SK-N-SH treated with all-trans-retinoic acid at 6 μM for 48 hours (cell line): ENCODE measurements around the gene LYPD4.

Experiments used
- ATAC-seq: fragments of 200-7000 bp; cut with Tn5 transposase; 3 replicates; pipeline ENCODE4 v1.9.1; 2020; ENCODE audit warnings: mild to moderate bottlenecking, moderate library complexity
- ARNTL ChIP-seq: fragments of 450-650 bp; formaldehyde crosslinking; IDR thresholded peaks from 2 replicates; pipeline ENCODE4 v1.5.0; 2020; ENCODE audit warnings: low read depth, mild to moderate bottlenecking, moderate library complexity, borderline replicate concordance
- CSDC2 ChIP-seq: fragments of 250-450 bp; sonication (Bioruptor Pico); IDR thresholded peaks from 2 replicates; pipeline ENCODE4 v1.5.0; 2020; ENCODE audit warnings: mild to moderate bottlenecking, moderate library complexity
- ESRRG ChIP-seq: fragments of 250-450 bp; sonication (Bioruptor Pico); IDR thresholded peaks from 2 replicates; pipeline ENCODE4 v1.6.1; 2021; ENCODE audit warnings: mild to moderate bottlenecking
- GLIS3 ChIP-seq: fragments of 250-450 bp; sonication (Bioruptor Pico); IDR thresholded peaks from 2 replicates; pipeline ENCODE4 v1.5.0; 2020; ENCODE audit warnings: mild to moderate bottlenecking, moderate library complexity
- ISL1 ChIP-seq: fragments of 250-450 bp; sonication (Bioruptor Pico); IDR thresholded peaks from 2 replicates; pipeline ENCODE4 v2.1.2; 2022; ENCODE audit warnings: mild to moderate bottlenecking, moderate library complexity
- OSR1 ChIP-seq: fragments of 250-450 bp; sonication (Bioruptor Pico); IDR thresholded peaks from 2 replicates; pipeline ENCODE4 v1.8.0; 2022; ENCODE audit warnings: moderate library complexity, mild to moderate bottlenecking, inconsistent platforms
- PPARA ChIP-seq: fragments of 250-450 bp; sonication (Bioruptor Pico); IDR thresholded peaks from 2 replicates; pipeline ENCODE4 v1.5.0; 2020; ENCODE audit warnings: mild to moderate bottlenecking, borderline replicate concordance
- SNAI2 ChIP-seq: fragments of 250-450 bp; sonication (Bioruptor Pico); IDR thresholded peaks from 2 replicates; pipeline ENCODE4 v1.5.0; 2020; ENCODE audit warnings: mild to moderate bottlenecking, moderate library complexity
- TCF4 ChIP-seq: fragments of 250-450 bp; sonication (Bioruptor Pico); IDR thresholded peaks from 2 replicates; pipeline ENCODE4 v1.8.0; 2021; ENCODE audit warnings: mild to moderate bottlenecking, moderate library complexity, borderline replicate concordance
- TOX ChIP-seq: fragments of 250-450 bp; sonication (Bioruptor Pico); IDR thresholded peaks from 2 replicates; pipeline ENCODE4 v1.8.0; 2021; ENCODE audit warnings: mild to moderate bottlenecking, moderate library complexity, borderline replicate concordance
- ZC3H10 ChIP-seq: fragments of 250-450 bp; sonication (Bioruptor Pico); IDR thresholded peaks from 2 replicates; pipeline ENCODE4 v1.5.1; 2021; ENCODE audit warnings: mild to moderate bottlenecking, moderate library complexity
- ZFP3 ChIP-seq: fragments of 250-450 bp; sonication (Bioruptor Pico); IDR thresholded peaks from 2 replicates; pipeline ENCODE4 v1.5.0; 2020; ENCODE audit warnings: mild to moderate bottlenecking, moderate library complexity
- ZFP30 ChIP-seq: fragments of 450-650 bp; formaldehyde crosslinking; IDR thresholded peaks from 2 replicates; pipeline ENCODE4 v1.5.0; 2022; ENCODE audit warnings: mild to moderate bottlenecking, moderate library complexity
- ZNF565 ChIP-seq: fragments of 450-650 bp; formaldehyde crosslinking; conservative IDR thresholded peaks from 2 replicates; pipeline ENCODE4 v1.5.0; 2020; ENCODE audit warnings: low read depth, mild to moderate bottlenecking, moderate library complexity
- ZNF70 ChIP-seq: fragments of 450-650 bp; formaldehyde crosslinking; IDR thresholded peaks from 2 replicates; pipeline ENCODE4 v1.5.0; 2020; ENCODE audit warnings: mild to moderate bottlenecking, moderate library complexity
- ZNF8 ChIP-seq: fragments of 450-650 bp; formaldehyde crosslinking; IDR thresholded peaks from 2 replicates; pipeline ENCODE4 v1.5.0; 2020; ENCODE audit warnings: mild to moderate bottlenecking, moderate library complexity
- TF ChIP-seq, protein P1 (sequence below): fragments of 250-450 bp; sonication (Bioruptor Pico); IDR thresholded peaks from 2 replicates; pipeline ENCODE4 v1.8.0; 2020; ENCODE audit warnings: mild to moderate bottlenecking, moderate library complexity, borderline replicate concordance
- TF ChIP-seq, protein P2 (sequence below): fragments of 250-450 bp; sonication (Bioruptor Pico); IDR thresholded peaks from 2 replicates; pipeline ENCODE4 v1.5.1; 2020; ENCODE audit warnings: low read depth, mild to moderate bottlenecking, moderate library complexity
- TF ChIP-seq, protein P3 (sequence below): fragments of 250-450 bp; sonication (Bioruptor Pico); IDR thresholded peaks from 2 replicates; pipeline ENCODE4 v1.5.1; 2021; ENCODE audit warnings: mild to moderate bottlenecking, moderate library complexity
- TF ChIP-seq, protein P4 (sequence below): fragments of 250-450 bp; sonication (Bioruptor Pico); IDR thresholded peaks from 2 replicates; pipeline ENCODE4 v1.8.0; 2021; ENCODE audit warnings: low read depth, mild to moderate bottlenecking, moderate library complexity, borderline replicate concordance

LYPD4 gene

DNA sequence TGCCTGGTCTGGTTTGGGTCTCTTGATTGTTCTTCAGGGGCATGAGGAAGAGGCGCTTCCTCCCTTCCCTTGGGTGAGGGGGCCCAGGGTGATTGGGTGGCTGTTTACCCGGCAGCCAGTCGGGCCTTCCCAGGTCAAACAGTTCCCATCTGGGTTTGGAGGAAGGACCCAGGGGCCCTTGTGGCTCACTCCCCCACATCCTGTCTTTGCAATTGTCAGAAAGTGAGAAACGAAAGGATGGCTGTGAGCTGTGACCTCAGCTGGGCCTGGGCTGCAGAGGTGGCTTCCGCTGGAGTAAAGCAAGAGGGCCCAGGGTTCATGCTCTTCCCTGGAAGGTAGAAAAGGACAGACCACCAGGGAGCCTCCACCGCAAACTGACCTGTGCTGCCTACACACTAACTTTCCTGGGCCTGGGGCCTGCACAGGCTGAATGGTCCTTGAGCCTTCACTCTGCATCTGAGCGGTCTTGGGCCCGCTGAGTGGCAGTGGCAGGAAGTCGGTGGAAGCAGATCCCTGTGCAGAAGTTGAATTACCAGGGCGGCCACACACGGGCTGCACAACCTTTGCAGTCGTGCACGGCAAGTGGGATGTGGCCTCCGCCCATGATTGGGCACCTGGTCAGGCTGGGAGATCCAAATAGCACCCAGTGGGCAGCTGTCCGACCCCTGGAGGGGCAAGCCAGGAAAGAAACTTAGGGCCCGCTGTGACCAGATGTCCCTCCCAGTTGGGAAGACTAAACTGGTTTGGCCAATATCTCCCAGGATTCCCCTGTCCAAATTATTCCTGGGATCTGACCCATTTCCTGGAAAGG lies 27.3 kb upstream of the LYPD4 start (continued):
- TF ChIP-seq, protein P1, sequence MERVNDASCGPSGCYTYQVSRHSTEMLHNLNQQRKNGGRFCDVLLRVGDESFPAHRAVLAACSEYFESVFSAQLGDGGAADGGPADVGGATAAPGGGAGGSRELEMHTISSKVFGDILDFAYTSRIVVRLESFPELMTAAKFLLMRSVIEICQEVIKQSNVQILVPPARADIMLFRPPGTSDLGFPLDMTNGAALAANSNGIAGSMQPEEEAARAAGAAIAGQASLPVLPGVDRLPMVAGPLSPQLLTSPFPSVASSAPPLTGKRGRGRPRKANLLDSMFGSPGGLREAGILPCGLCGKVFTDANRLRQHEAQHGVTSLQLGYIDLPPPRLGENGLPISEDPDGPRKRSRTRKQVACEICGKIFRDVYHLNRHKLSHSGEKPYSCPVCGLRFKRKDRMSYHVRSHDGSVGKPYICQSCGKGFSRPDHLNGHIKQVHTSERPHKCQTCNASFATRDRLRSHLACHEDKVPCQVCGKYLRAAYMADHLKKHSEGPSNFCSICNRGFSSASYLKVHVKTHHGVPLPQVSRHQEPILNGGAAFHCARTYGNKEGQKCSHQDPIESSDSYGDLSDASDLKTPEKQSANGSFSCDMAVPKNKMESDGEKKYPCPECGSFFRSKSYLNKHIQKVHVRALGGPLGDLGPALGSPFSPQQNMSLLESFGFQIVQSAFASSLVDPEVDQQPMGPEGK (CRISPR knock-in tag), result peak; percentile 17
- no peak; the same call in 1 of the 2 replicates for TF ChIP-seq TCF4
- TF ChIP-seq TOX (CRISPR knock-in tag), result no peak

DNA sequence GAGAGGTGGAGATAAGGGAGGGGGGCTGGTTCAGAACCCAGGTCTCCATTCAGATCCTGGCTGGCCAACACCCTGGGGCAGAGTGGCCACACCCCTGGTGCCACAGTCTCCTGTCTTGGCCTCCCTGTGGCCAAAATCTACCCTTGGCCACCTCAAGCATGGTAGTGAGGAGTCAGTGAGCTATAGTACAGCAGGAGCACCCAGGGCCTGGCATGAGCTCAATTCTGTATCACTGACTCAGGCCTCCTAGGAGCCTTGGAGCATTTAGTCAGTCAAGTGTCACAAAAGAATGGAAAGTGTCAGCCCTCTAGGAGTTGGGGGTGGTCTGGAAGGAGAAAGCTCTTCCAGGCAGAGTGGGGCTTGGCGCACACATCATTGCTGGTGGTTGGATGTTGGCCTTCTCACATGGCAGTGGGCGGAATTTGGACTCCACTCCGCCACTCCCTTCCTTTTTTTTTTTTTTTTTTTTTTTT lies 26.0 kb upstream of the LYPD4 start:
- no peak for ATAC-seq
- no peak for TF ChIP-seq ZNF70
- no peak for TF ChIP-seq ZNF8 (CRISPR knock-in tag)
- no peak for TF ChIP-seq ISL1 (CRISPR knock-in tag)
- no peak for TF ChIP-seq PPARA (CRISPR knock-in tag)
- TF ChIP-seq ARNTL, result no peak
- no peak for TF ChIP-seq SNAI2 (CRISPR knock-in tag)
- no peak for TF ChIP-seq ESRRG (CRISPR knock-in tag)
- TF ChIP-seq ZFP30 (CRISPR knock-in tag), result no peak
- TF ChIP-seq GLIS3 (CRISPR knock-in tag), result no peak
- TF ChIP-seq, protein P2, sequence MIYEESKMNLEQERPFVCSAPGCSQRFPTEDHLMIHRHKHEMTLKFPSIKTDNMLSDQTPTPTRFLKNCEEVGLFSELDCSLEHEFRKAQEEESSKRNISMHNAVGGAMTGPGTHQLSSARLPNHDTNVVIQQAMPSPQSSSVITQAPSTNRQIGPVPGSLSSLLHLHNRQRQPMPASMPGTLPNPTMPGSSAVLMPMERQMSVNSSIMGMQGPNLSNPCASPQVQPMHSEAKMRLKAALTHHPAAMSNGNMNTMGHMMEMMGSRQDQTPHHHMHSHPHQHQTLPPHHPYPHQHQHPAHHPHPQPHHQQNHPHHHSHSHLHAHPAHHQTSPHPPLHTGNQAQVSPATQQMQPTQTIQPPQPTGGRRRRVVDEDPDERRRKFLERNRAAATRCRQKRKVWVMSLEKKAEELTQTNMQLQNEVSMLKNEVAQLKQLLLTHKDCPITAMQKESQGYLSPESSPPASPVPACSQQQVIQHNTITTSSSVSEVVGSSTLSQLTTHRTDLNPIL (CRISPR knock-in tag), result no peak
- no peak for TF ChIP-seq TOX (CRISPR knock-in tag)
- TF ChIP-seq, protein P1 (CRISPR knock-in tag), result no peak
- no peak for TF ChIP-seq ZNF565 (CRISPR knock-in tag)

DNA sequence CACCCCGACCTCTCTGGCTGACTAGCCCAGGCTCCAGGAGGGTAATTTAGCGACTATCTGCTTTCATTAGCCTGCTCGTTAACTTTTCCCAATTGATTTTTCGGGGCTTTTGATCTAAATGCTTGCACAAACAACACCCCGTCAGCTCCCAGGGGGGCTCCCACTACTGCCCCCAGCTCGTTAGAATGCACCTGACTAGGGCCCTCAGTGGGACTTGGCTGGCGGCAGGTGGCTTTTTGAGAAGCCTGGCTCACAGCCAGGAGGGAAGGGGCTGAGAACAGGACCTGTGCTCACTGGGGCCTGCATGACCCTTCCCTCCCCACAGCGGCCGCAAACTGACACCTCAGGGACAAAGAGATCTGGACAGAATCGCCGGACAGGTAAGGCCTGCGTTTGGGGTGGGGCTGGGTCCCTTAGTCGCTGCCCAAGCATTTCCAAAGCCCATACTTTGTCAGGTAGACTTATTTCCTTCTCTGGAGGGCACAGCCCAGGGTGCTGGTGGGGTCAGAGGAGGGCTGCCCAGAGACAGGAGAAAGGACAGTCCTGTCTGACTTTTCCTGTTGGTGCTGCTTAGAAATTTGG lies 25.0 kb upstream of the LYPD4 start:
- ATAC-seq, result no peak
- TF ChIP-seq GLIS3 (CRISPR knock-in tag) (no peak), TOX (CRISPR knock-in tag) (no peak), PPARA (CRISPR knock-in tag) (no peak), OSR1 (no peak), ZFP3 (CRISPR knock-in tag) (no peak), ISL1 (CRISPR knock-in tag) (no peak), ZNF565 (CRISPR knock-in tag) (no peak), CSDC2 (no peak)
- TF ChIP-seq, protein P3, sequence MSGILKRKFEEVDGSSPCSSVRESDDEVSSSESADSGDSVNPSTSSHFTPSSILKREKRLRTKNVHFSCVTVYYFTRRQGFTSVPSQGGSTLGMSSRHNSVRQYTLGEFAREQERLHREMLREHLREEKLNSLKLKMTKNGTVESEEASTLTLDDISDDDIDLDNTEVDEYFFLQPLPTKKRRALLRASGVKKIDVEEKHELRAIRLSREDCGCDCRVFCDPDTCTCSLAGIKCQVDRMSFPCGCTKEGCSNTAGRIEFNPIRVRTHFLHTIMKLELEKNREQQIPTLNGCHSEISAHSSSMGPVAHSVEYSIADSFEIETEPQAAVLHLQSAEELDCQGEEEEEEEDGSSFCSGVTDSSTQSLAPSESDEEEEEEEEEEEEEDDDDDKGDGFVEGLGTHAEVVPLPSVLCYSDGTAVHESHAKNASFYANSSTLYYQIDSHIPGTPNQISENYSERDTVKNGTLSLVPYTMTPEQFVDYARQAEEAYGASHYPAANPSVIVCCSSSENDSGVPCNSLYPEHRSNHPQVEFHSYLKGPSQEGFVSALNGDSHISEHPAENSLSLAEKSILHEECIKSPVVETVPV (CRISPR knock-in tag), result no peak

DNA sequence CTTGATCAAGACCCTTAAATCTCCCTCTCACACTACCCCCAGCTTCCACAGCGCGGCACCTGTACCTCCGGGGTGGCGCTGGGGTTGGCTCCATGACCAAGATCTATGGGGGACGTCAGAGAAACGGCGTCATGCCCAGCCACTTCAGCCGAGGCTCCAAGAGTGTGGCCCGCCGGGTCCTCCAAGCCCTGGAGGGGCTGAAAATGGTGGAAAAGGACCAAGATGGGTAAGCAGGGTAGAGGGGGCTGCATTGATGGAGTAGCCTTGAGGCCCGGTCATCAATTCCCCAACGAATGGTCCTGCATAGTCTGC lies 24.5 kb upstream of the LYPD4 start:
- no peak for ATAC-seq
- TF ChIP-seq ZNF70, result no peak
- TF ChIP-seq OSR1, result no peak
- no peak for TF ChIP-seq TCF4
- TF ChIP-seq TOX (CRISPR knock-in tag), result no peak
- TF ChIP-seq, protein P4, sequence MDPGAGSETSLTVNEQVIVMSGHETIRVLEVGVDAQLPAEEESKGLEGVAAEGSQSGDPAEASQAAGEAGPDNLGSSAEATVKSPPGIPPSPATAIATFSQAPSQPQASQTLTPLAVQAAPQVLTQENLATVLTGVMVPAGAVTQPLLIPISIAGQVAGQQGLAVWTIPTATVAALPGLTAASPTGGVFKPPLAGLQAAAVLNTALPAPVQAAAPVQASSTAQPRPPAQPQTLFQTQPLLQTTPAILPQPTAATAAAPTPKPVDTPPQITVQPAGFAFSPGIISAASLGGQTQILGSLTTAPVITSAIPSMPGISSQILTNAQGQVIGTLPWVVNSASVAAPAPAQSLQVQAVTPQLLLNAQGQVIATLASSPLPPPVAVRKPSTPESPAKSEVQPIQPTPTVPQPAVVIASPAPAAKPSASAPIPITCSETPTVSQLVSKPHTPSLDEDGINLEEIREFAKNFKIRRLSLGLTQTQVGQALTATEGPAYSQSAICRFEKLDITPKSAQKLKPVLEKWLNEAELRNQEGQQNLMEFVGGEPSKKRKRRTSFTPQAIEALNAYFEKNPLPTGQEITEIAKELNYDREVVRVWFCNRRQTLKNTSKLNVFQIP (CRISPR knock-in tag), result no peak
- no peak for TF ChIP-seq ZNF565 (CRISPR knock-in tag)
- TF ChIP-seq ZC3H10, result no peak
- no peak for TF ChIP-seq ISL1 (CRISPR knock-in tag)
